ENCODE measurements around the gene KRTAP2-3.

DNA sequence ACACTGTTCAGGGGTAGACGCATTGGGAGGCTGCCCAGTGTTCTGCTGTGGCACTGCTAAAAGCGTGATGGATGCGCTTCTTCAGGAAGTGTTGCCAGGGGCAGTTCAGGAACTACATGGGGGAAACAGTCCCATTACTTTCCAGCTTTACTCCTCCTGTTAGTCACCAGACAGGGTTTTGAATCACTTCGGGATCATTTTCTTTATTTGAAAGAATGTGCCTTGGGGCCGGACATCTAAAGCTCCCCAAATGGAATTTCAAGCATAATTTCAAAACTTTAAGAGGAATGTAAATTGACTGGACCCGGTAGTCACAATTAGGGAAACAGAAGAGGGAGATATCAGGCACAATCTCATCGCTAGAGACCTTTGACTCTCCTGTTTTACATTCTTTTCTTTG is 11.5 kb downstream of the KRTAP2-3 start:
- TF ChIP-seq TAF1 (IDR thresholded peaks at IDR 0.05; ENCODE audit: borderline replicate concordance, low read depth, low read length) = no peak
- no peak for TF ChIP-seq POLR2AphosphoS5 (IDR thresholded peaks at IDR 0.05; ENCODE audit: low read depth, low read length)
- no peak for TF ChIP-seq POLR2A (IDR thresholded peaks at IDR 0.05; ENCODE audit: low read depth, low read length)

All from GM12892 (cell line).